CD14-positive monocyte (primary cell): ENCODE measurements around the gene SLC16A7. TPM values are rescaled to one million over a fixed set of nuclear protein-coding genes. Genes with fewer than 3 reads are reported as not detected.

Experiments used
- DNase-seq, 3 donors: peaks; one replicate each; pipeline ENCODE4 v3.0.0-alpha.2; 2011 to 2022
- H2AFZ ChIP-seq: 2 replicates; pipeline ENCODE4 v1.6.0; 2012; ENCODE audit warnings: mild to moderate bottlenecking, low read depth, low read length, inconsistent platforms; ENCODE audit not compliant: insufficient read depth, poor library complexity, severe bottlenecking
- H3K27ac ChIP-seq, 2 donors: 1 replicate in 1 of 2; 2 replicates in 1 of 2; pipeline ENCODE4 v1.5.1; 2012 to 2013; ENCODE audit warnings: low read length in 2 of 2, control low read depth in 1 of 2, inconsistent platforms in 1 of 2, low read depth in 1 of 2, mild to moderate bottlenecking in 1 of 2
- H3K27me3 ChIP-seq, 2 donors: one replicate each; pipeline versions ENCODE4 v1.6.0 to v1.6.1; 2011 to 2013; ENCODE audit warnings: low read length in 2 of 2; ENCODE audit not compliant: control insufficient read depth in 2 of 2, insufficient read depth in 2 of 2
- H3K36me3 ChIP-seq, 2 donors: replicated peaks in 1 of 2; 1 replicate in 1 of 2; 2 replicates in 1 of 2; pipeline versions ENCODE4 v1.5.1 to v1.6.1; 2012 to 2013; ENCODE audit warnings: low read length in 2 of 2, control low read depth in 1 of 2, inconsistent platforms in 1 of 2, mild to moderate bottlenecking in 1 of 2; ENCODE audit not compliant: insufficient read depth in 2 of 2, control insufficient read depth in 1 of 2
- H3K4me1 ChIP-seq, 2 donors: 1 replicate in 1 of 2; 2 replicates in 1 of 2; pipeline versions ENCODE4 v1.5.1 to v1.6.1; 2012 to 2013; ENCODE audit warnings: low read length in 2 of 2, control low read depth in 1 of 2, inconsistent platforms in 1 of 2, mild to moderate bottlenecking in 1 of 2, moderate library complexity in 1 of 2; ENCODE audit not compliant: insufficient read depth in 2 of 2, control insufficient read depth in 1 of 2
- H3K4me2 ChIP-seq: replicated peaks from 2 replicates; pipeline ENCODE3; 2012; ENCODE audit warnings: low read length, moderate library complexity, mild to moderate bottlenecking; ENCODE audit not compliant: poor library complexity, severe bottlenecking; ENCODE audit errors: extremely low read depth
- H3K4me3 ChIP-seq, 3 experiments: fragments of 200-600 bp in 1 of 3; sonication (generic) in 1 of 3; replicated peaks in 1 of 3; 1 replicate in 2 of 3; 2 replicates in 1 of 3; pipeline ENCODE4 v1.5.1; 2011 to 2013; ENCODE audit warnings: low read length in 3 of 3, mild to moderate bottlenecking in 3 of 3, control low read depth in 2 of 3, low read depth in 2 of 3, inconsistent platforms in 1 of 3, moderate library complexity in 1 of 3
- H3K79me2 ChIP-seq: 2 replicates; pipeline ENCODE4 v1.6.0; 2012; ENCODE audit warnings: mild to moderate bottlenecking, control low read depth, inconsistent platforms, low read length, moderate library complexity; ENCODE audit not compliant: insufficient read depth
- H3K9ac ChIP-seq: 2 replicates; pipeline ENCODE4 v1.6.0; 2017; ENCODE audit warnings: low read length, mild to moderate bottlenecking; ENCODE audit not compliant: insufficient read depth, poor library complexity, severe bottlenecking
- H3K9me3 ChIP-seq, 2 donors: replicated peaks in 1 of 2; 1 replicate in 1 of 2; 2 replicates in 1 of 2; pipeline versions ENCODE4 v1.5.1 to v1.6.1; 2012 to 2013; ENCODE audit warnings: low read length in 2 of 2, control low read depth in 1 of 2; ENCODE audit not compliant: control insufficient read depth in 1 of 2, insufficient read depth in 1 of 2
- H4K20me1 ChIP-seq: 2 replicates; pipeline ENCODE4 v1.6.0; 2012; ENCODE audit warnings: mild to moderate bottlenecking, low read length, control low read depth, moderate library complexity; ENCODE audit not compliant: insufficient read depth
- H3K27ac Mint-ChIP-seq, 7 donors: one replicate each; pipeline ENCODE4 v1.8.0; 2020; ENCODE audit warnings: mild to moderate bottlenecking in 7 of 7, mixed read lengths in 7 of 7, moderate library complexity in 6 of 7, inconsistent platforms in 2 of 7
- H3K27me3 Mint-ChIP-seq, 3 donors: one replicate each; pipeline ENCODE4 v1.8.0; 2021 to 2022; ENCODE audit warnings: low read depth in 3 of 3, mild to moderate bottlenecking in 3 of 3, mixed read lengths in 3 of 3, moderate library complexity in 3 of 3, inconsistent platforms in 1 of 3
- H3K36me3 Mint-ChIP-seq, 2 donors: one replicate each; pipeline ENCODE4 v1.8.0; 2020; ENCODE audit warnings: mixed read lengths in 2 of 2, inconsistent platforms in 1 of 2, mild to moderate bottlenecking in 1 of 2
- H3K4me1 Mint-ChIP-seq: one replicate; pipeline ENCODE4 v1.8.0; 2020; ENCODE audit warnings: mild to moderate bottlenecking, mixed read lengths
- H3K4me3 Mint-ChIP-seq, 2 donors: one replicate each; pipeline ENCODE4 v1.8.0; 2020; ENCODE audit warnings: mild to moderate bottlenecking in 2 of 2, mixed read lengths in 2 of 2, moderate library complexity in 1 of 2
- H3K9me3 Mint-ChIP-seq, 7 donors: one replicate each; pipeline ENCODE4 v1.8.0; 2020 to 2022; ENCODE audit warnings: mixed read lengths in 7 of 7, mild to moderate bottlenecking in 6 of 7, moderate library complexity in 6 of 7, inconsistent platforms in 2 of 7
- WGBS: methylation state at CpG from one replicate; pipeline ENCODE4 v1.1.5; 2013; ENCODE audit warnings: missing lambda C conversion rate; ENCODE audit not compliant: insufficient coverage; 5-methylcytosine and 5-hydroxymethylcytosine counted together
- intact Hi-C, 2 donors: fragments of 100-400 bp; cut with micrococcal nuclease; formaldehyde crosslinking; loops; one replicate each; pipeline versions ENCODE4 v1.15.0 to v1.15.1; 2023
- polyA plus RNA-seq, 3 donors: library from polyadenylated mRNA; depleted of rRNA in 1 of 3; unstranded in 2 of 3; stranded (reverse) in 1 of 3; fragments of 300-500 nt in 2 of 3; fragments of >200 nt in 1 of 3; fragmentation: Illumina TruSeq in 2 of 3; gene quantifications; 1 replicate in 2 of 3; 2 replicates in 1 of 3; pipeline ENCODE4 v1.2.3, GENCODE V29; 2012 to 2021
- TF ChIP-seq, protein P1 (sequence below): fragments of 200-600 bp; IDR thresholded peaks from one replicate; pipeline ENCODE4 v1.8.0; 2022; ENCODE audit warnings: antibody characterized with exemption, mild to moderate bottlenecking

Gene SLC16A7
- polyA plus RNA-seq, 3 donors = 6.9 to 16.9 (median 11.8) TPM

GRCh38 chr12:59629890-59630289 lies 34.1 kb downstream of the SLC16A7 start:
- DNase-seq = no peak
- Mint-ChIP-seq H3K9me3 (peaks cover 0 to 4% (median 2%) of the 10 kb centered on the region in 7 donors), H3K4me1 (peaks cover 5% of the 10 kb centered on the region), H3K27me3 (no peaks in the 10 kb centered on the region), H3K27ac (no peak overlapping the region), H3K4me3 (no peak overlapping the region), H3K36me3 (peaks cover 0 to 12% of the 10 kb centered on the region in 2 donors)
- no peak overlapping the region for H3K4me2 ChIP-seq
- H2AFZ ChIP-seq = no peak overlapping the region
- no peaks in the 10 kb centered on the region for H3K4me1 ChIP-seq
- no peak overlapping the region for H3K4me3 ChIP-seq
- no peaks in the 10 kb centered on the region for H3K9me3 ChIP-seq
- H3K36me3 ChIP-seq = no peaks in the 10 kb centered on the region
- no CpG with 5 or more reads among the region's 3 CpGs for whole genome bisulfite sequencing
- intact Hi-C loops = no loop called here
- H3K27ac ChIP-seq = no peak overlapping the region
- H4K20me1 ChIP-seq = no peaks in the 10 kb centered on the region
- TF ChIP-seq, protein P1, sequence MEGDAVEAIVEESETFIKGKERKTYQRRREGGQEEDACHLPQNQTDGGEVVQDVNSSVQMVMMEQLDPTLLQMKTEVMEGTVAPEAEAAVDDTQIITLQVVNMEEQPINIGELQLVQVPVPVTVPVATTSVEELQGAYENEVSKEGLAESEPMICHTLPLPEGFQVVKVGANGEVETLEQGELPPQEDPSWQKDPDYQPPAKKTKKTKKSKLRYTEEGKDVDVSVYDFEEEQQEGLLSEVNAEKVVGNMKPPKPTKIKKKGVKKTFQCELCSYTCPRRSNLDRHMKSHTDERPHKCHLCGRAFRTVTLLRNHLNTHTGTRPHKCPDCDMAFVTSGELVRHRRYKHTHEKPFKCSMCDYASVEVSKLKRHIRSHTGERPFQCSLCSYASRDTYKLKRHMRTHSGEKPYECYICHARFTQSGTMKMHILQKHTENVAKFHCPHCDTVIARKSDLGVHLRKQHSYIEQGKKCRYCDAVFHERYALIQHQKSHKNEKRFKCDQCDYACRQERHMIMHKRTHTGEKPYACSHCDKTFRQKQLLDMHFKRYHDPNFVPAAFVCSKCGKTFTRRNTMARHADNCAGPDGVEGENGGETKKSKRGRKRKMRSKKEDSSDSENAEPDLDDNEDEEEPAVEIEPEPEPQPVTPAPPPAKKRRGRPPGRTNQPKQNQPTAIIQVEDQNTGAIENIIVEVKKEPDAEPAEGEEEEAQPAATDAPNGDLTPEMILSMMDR = no peak
- H3K79me2 ChIP-seq = no peaks in the 10 kb centered on the region
- no peaks in the 10 kb centered on the region for H3K27me3 ChIP-seq
- H3K9ac ChIP-seq = no peak overlapping the region

GRCh38 chr12:59632408-59632807 lies 36.6 kb downstream of the SLC16A7 start:
- Histone ChIP-seq H3K4me2 (no peak overlapping the region), H3K9me3 (no peaks in the 10 kb centered on the region), H3K4me1 (no peaks in the 10 kb centered on the region), H4K20me1 (no peaks in the 10 kb centered on the region), H3K27me3 (no peaks in the 10 kb centered on the region), H3K79me2 (no peaks in the 10 kb centered on the region), H3K4me3 (no peak overlapping the region), H3K9ac (no peak overlapping the region), H3K27ac (no peak overlapping the region), H2AFZ (no peak overlapping the region), H3K36me3 (no peaks in the 10 kb centered on the region)
- no peak overlapping the region for H3K27ac Mint-ChIP-seq
- H3K27me3 Mint-ChIP-seq = no peaks in the 10 kb centered on the region
- WGBS = no CpG with 5 or more reads among the region's 1 CpG
- DNase-seq = no peak
- intact Hi-C loops = no loop called here
- peaks cover 0 to 12% of the 10 kb centered on the region in 2 donors for H3K36me3 Mint-ChIP-seq
- H3K4me3 Mint-ChIP-seq = no peak overlapping the region
- peaks cover 5% of the 10 kb centered on the region for H3K4me1 Mint-ChIP-seq
- peaks cover 0 to 4% (median 2%) of the 10 kb centered on the region in 7 donors for H3K9me3 Mint-ChIP-seq
- TF ChIP-seq, protein P1 = no peak
